Neural cell (in vitro differentiated cells): ENCODE data around the gene RSKR. TPM values are rescaled to one million over a fixed set of nuclear protein-coding genes. Genes with fewer than 3 reads are reported as not detected.

Experiments
- polyA plus RNA-seq: library from polyadenylated mRNA; depleted of rRNA; stranded (reverse); fragments of >200 nt; gene quantifications from 2 replicates; pipeline ENCODE4 v1.2.3, GENCODE V29; 2014

RSKR gene
- polyA plus RNA-seq, 1 donor from 2014 or later = 47.5 TPM

Other genes with a start within 250 kb of the RSKR start
- not detected in 2 replicates for gene SEBOX, start 249.0 kb downstream of the RSKR start, polyA plus RNA-seq
- gene VTN, start 243.9 kb downstream of the RSKR start, polyA plus RNA-seq = 1.2 and 1.5 TPM in 2 replicates
- gene SARM1, start 242.5 kb downstream of the RSKR start, polyA plus RNA-seq = 21.6 and 23.9 TPM in 2 replicates
- gene SLC46A1, start 208.0 kb downstream of the RSKR start, polyA plus RNA-seq = 12.3 and 15.3 TPM in 2 replicates
- not detected in 2 replicates for gene SLC13A2, start 140.5 kb downstream of the RSKR start, polyA plus RNA-seq
- gene FOXN1, start 107.8 kb downstream of the RSKR start, polyA plus RNA-seq = not detected in 2 replicates
- gene UNC119, start 61.6 kb downstream of the RSKR start, polyA plus RNA-seq = 218 and 231 TPM in 2 replicates
- gene PIGS, start 42.7 kb downstream of the RSKR start, polyA plus RNA-seq = 37.6 and 58.5 TPM in 2 replicates
- 3.6 and 4.0 TPM in 2 replicates for gene ALDOC, start 37.3 kb downstream of the RSKR start, polyA plus RNA-seq
- gene SPAG5, start 15.2 kb downstream of the RSKR start, polyA plus RNA-seq = 19.9 and 21.2 TPM in 2 replicates
- gene BLTP2, start 31.0 kb upstream of the RSKR start, polyA plus RNA-seq = 52.1 and 54.4 TPM in 2 replicates
- gene SDF2, start 47.7 kb upstream of the RSKR start, polyA plus RNA-seq = 113 and 129 TPM in 2 replicates
- 19.0 and 20.4 TPM in 2 replicates for gene SUPT6H, start 48.0 kb upstream of the RSKR start, polyA plus RNA-seq
- 18.8 and 20.7 TPM in 2 replicates for gene PROCA1, start 97.7 kb upstream of the RSKR start, polyA plus RNA-seq
- 3.4 and 9.3 TPM in 2 replicates for gene RAB34, start 103.7 kb upstream of the RSKR start, polyA plus RNA-seq
- 292 and 297 TPM in 2 replicates for gene RPL23A, start 105.8 kb upstream of the RSKR start, polyA plus RNA-seq
- not detected in 2 replicates for gene TLCD1, start 112.0 kb upstream of the RSKR start, polyA plus RNA-seq
- gene NEK8, start 114.6 kb upstream of the RSKR start, polyA plus RNA-seq = 1.5 and 2.0 TPM in 2 replicates
- gene TRAF4, start 129.8 kb upstream of the RSKR start, polyA plus RNA-seq = 139 and 146 TPM in 2 replicates
- gene FAM222B, start 228.6 kb upstream of the RSKR start, polyA plus RNA-seq = 1.9 and 6.4 TPM in 2 replicates
- gene ERAL1, start 240.8 kb upstream of the RSKR start, polyA plus RNA-seq = 24.2 and 31.8 TPM in 2 replicates